HAP-1 (cell line): Measurements from ENCODE around the gene PCGF2.

Source experiments
- DNase-seq, 2 experiments: peaks; one replicate each; pipeline ENCODE4 v3.0.0-alpha.2; 2016 to 2020; ENCODE audit warnings: low spot score in 2 of 2
- H3K27me3 ChIP-seq: fragments of 250-450 bp; sonication (Bioruptor Pico); 2 replicates; pipeline ENCODE4 v1.5.1; 2020; ENCODE audit warnings: low read depth, mild to moderate bottlenecking, moderate library complexity
- H3K36me3 ChIP-seq: fragments of 250-450 bp; sonication (Bioruptor Pico); replicated peaks from 2 replicates; pipeline ENCODE4 v1.5.1; 2020; ENCODE audit warnings: mild to moderate bottlenecking
- H3K4me1 ChIP-seq: fragments of 250-450 bp; sonication (Bioruptor Pico); 2 replicates; pipeline ENCODE4 v1.5.1; 2020; ENCODE audit warnings: mild to moderate bottlenecking
- H3K4me3 ChIP-seq: fragments of 250-450 bp; sonication (Bioruptor Pico); 2 replicates; pipeline ENCODE4 v1.5.1; 2020; ENCODE audit warnings: mild to moderate bottlenecking, moderate library complexity
- H3K9me3 ChIP-seq: fragments of 250-450 bp; sonication (Bioruptor Pico); 2 replicates; pipeline ENCODE4 v1.5.1; 2020; ENCODE audit warnings: mild to moderate bottlenecking, moderate library complexity
- in situ Hi-C: fragments of 300-500 bp; cut with MboI; formaldehyde crosslinking; loops from 3 replicates; pipeline ENCODE4 v1.14.3; 2020; ENCODE audit warnings: low sequenced_read_pairs, inconsistent platforms, mixed read lengths

PCGF2 gene

DNA sequence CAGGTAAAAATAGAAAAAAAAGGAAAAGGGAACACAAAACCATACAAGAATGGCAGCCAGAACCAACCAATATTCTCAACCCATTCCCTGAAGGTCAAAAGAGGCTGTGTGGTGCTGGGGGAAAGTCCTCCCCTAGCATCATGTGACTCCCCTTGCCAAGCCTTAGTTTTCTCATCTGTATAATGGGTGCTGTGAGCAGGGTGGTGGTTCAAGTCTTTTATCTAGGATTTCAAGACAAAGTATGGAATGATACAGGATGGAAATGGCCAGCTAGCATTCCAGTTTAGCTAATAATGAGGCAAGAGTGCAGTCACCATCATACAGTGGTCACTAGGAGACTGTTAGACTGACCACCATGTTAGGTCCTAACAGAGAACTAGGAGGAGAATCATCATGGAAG lies 25.1 kb upstream of the PCGF2 start:
- Histone ChIP-seq H3K4me3 (no peak overlapping the region), H3K9me3 (no peaks in the 10 kb centered on the region), H3K4me1 (no peaks in the 10 kb centered on the region), H3K36me3 (peaks cover 73% of the 10 kb centered on the region), H3K27me3 (no peaks in the 10 kb centered on the region)
- in situ Hi-C loops = no loop called here
- DNase-seq = no peak

- Histone ChIP-seq H3K4me3 (no peak overlapping the region), H3K4me1 (no peaks in the 10 kb centered on the region), H3K36me3 (peaks cover 64% of the 10 kb centered on the region), H3K9me3 (no peaks in the 10 kb centered on the region), H3K27me3 (no peaks in the 10 kb centered on the region)
- DNase-seq = no peak
- in situ Hi-C loops = no loop called here
Measured at GRCh38 chr17:38768417-38768816, 20.3 kb upstream of the PCGF2 start.

DNA sequence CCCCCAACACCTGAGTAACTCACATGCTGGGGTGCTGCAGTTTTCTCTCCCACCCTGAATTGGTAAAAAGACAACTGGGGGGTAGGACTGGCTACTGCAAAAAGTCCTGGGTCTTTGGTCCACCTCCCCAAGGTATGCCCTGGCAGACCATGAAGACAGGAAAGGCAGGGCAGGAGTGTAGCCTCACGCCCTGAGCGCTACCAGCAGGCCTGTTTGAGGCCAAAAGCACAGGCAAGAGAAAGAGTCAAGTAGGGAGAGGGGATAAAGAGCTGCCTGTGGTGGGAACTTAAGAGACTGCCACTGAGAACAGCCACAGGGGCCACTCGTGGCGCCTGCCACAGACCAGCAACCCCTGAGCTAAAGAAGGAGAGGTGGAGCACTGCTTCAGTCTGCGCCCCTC lies 18.2 kb upstream of the PCGF2 start:
- Histone ChIP-seq H3K9me3 (no peaks in the 10 kb centered on the region), H3K4me1 (no peaks in the 10 kb centered on the region), H3K4me3 (no peak overlapping the region), H3K36me3 (peaks cover 61% of the 10 kb centered on the region), H3K27me3 (no peaks in the 10 kb centered on the region)
- in situ Hi-C loops = no loop called here
- DNase-seq = no peak

GRCh38 chr17:38762231-38762630 lies 14.1 kb upstream of the PCGF2 start:
- Histone ChIP-seq H3K4me3 (no peak overlapping the region), H3K9me3 (no peaks in the 10 kb centered on the region), H3K27me3 (no peaks in the 10 kb centered on the region), H3K36me3 (peaks cover 86% of the 10 kb centered on the region), H3K4me1 (no peaks in the 10 kb centered on the region)
- in situ Hi-C loops = no loop called here
- no peak for DNase-seq

DNA sequence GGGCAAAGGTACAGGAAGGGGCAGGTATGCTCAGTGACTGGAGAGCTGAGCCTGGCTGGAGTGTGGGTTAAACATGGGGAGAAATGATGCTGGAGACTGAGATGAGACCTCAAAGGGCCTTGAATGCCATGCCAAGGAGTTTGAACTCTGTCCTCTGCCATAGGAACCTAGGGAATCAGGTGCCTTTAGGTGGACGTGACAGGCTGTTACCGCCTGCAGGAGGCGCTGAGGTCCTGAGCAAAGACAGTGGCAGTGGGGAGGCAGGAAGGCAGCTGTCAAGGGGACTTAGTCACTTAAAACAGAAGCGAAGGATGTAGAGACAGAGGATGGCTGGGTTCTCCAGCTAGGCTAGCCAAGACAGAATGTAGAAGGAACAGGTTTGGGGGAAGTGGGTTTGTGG lies 13.5 kb upstream of the PCGF2 start:
- peak in 1 of 2 experiments; percentile 53 for DNase-seq
- Histone ChIP-seq H3K4me1 (no peaks in the 10 kb centered on the region), H3K36me3 (peaks cover 85% of the 10 kb centered on the region), H3K27me3 (no peaks in the 10 kb centered on the region), H3K4me3 (no peak overlapping the region), H3K9me3 (no peaks in the 10 kb centered on the region)
- in situ Hi-C loops = no loop called here

DNA sequence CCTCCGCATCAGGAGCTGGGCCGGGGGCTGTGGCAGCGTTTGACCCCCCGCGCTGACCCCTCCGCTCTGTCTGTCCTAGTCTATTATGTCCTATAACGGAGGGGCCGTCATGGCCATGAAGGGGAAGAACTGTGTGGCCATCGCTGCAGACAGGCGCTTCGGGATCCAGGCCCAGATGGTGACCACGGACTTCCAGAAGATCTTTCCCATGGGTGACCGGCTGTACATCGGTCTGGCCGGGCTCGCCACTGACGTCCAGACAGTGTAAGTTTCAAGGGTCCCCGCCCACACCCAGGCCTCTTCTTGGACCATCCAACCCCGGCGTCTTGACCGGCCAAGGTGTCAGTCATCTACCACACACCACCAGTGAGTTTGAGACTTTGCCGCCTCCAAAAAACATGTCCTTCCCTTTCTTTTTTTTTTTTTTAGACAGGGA lies 5.0 kb upstream of the PCGF2 start:
- H3K36me3 ChIP-seq = peaks cover 39% of the 10 kb centered on the region
- peak overlapping the region; percentile 65 for H3K4me3 ChIP-seq
- peaks cover 16% of the 10 kb centered on the region for H3K4me1 ChIP-seq
- no peaks in the 10 kb centered on the region for H3K27me3 ChIP-seq
- no peaks in the 10 kb centered on the region for H3K9me3 ChIP-seq
- in situ Hi-C loops = no loop called here
- DNase-seq = no peak

DNA sequence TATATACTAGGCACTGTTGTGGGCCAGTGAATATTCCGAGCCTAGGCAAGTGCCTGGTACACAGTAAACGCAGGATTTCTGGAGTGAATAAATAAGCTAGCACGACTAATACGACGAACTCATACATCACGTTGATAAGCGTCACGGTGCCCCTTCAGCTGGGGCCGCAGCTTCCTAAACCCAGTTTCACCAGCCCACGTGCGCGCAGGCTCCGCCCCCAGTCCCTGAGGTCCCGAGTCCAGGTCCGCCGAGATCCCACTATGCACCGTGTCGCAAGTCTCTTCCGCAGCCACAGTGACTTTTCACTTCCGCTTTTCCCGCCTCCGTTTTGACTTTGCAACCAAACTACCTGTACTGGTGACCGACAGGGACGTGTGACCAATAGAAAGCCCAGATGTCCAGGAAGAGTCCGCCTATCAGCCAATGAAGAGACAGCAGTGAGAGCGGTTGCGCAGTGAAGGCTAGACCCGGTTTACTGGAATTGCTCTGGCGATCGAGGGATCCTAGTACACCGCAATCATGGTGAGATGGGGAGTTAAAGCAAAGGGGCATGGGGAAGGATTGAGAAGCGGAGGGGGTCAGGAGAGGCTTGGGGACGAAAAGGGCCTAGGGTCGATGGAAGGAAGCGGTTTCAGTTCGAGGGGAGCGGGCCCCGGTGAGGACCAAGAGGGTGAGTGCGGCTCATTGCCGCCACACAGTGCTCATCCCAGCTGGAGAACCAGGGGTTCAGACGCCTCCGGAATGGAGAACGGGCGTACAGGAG lies 4.4 kb upstream of the PCGF2 start, which contains the start of gene PSMB3:
Gene PSMB3, plus strand, starts transcription at position 434 of the 763 bp plus-strand sequence. Its CDS starts 86 bp downstream, at position 520.
- peaks cover 16% of the 10 kb centered on the region for H3K4me1 ChIP-seq
- H3K36me3 ChIP-seq = peaks cover 36% of the 10 kb centered on the region
- H3K4me3 ChIP-seq = peak within 1 kb of the TSS; percentile 65
- in situ Hi-C loops = no loop called here
- H3K9me3 ChIP-seq = no peaks in the 10 kb centered on the region
- DNase-seq = peak; percentile 99 to 100
- no peaks in the 10 kb centered on the region for H3K27me3 ChIP-seq

DNA sequence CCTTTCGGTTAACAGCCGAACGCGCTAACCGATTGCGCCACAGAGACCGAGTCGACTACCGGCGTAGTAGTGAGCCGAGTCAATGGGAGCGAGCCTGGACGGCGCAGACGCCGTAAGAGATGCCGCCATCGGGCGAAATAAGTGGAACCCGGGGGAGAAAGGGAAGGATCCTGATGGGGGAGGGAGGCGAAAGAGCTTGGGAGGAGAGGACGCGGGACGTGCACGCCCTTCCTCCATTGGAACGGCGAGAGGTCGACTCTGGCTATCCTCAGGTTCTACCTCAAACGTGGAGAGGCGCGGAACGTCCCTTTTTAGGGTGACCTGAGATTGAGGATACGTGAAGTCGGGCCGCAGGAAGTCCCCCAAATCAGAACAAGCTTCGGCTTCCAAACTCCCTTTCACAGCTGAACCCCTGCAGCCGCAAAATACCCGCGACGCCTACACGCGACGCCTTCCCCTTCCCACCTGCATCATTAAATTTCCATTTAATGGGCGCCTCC lies 3.7 kb upstream of the PCGF2 start:
- Histone ChIP-seq H3K9me3 (no peaks in the 10 kb centered on the region), H3K4me1 (peaks cover 16% of the 10 kb centered on the region), H3K27me3 (no peaks in the 10 kb centered on the region), H3K36me3 (peaks cover 31% of the 10 kb centered on the region), H3K4me3 (peak overlapping the region; percentile 65)
- in situ Hi-C loops = no loop called here
- peak; percentile 74 to 89 for DNase-seq

GRCh38 chr17:38751144-38751807 lies 3.1 kb upstream of the PCGF2 start:
- no peaks in the 10 kb centered on the region for H3K9me3 ChIP-seq
- peaks cover 19% of the 10 kb centered on the region for H3K4me1 ChIP-seq
- in situ Hi-C loops = no loop called here

GRCh38 chr17:38750312-38751121 lies 2.4 kb upstream of the PCGF2 start:
- no peak for DNase-seq
- in situ Hi-C loops = no loop called here
- Histone ChIP-seq H3K27me3 (no peaks in the 10 kb centered on the region), H3K4me3 (peak overlapping the region; percentile 65), H3K9me3 (no peaks in the 10 kb centered on the region), H3K36me3 (peaks cover 20% of the 10 kb centered on the region), H3K4me1 (peaks cover 24% of the 10 kb centered on the region)

More at GRCh38 chr17:38751144-38751807, 3.1 kb upstream of the PCGF2 start:
- DNase-seq = peak; percentile 67 to 77
- no peaks in the 10 kb centered on the region for H3K27me3 ChIP-seq
- peaks cover 27% of the 10 kb centered on the region for H3K36me3 ChIP-seq
- peak overlapping the region; percentile 65 for H3K4me3 ChIP-seq

DNA sequence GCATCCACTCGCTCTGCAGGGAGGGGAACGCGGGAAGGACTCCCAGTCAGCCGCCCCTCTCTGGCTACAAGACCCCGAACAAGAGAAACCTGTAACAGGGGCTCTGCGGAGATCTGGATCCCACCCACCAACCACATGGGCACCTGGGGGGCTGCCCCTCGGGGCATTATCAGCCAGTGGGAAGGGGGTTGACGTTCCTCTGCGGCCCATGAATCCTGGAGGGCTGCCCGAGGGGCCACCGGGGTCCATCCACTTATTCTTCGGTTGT lies 1.8 kb upstream of the PCGF2 start:
- H3K27me3 ChIP-seq = no peaks in the 10 kb centered on the region
- H3K4me1 ChIP-seq = peaks cover 25% of the 10 kb centered on the region
- in situ Hi-C loops = no loop called here
- H3K4me3 ChIP-seq = no peak overlapping the region
- no peak for DNase-seq
- H3K36me3 ChIP-seq = peaks cover 18% of the 10 kb centered on the region
- no peaks in the 10 kb centered on the region for H3K9me3 ChIP-seq

DNA sequence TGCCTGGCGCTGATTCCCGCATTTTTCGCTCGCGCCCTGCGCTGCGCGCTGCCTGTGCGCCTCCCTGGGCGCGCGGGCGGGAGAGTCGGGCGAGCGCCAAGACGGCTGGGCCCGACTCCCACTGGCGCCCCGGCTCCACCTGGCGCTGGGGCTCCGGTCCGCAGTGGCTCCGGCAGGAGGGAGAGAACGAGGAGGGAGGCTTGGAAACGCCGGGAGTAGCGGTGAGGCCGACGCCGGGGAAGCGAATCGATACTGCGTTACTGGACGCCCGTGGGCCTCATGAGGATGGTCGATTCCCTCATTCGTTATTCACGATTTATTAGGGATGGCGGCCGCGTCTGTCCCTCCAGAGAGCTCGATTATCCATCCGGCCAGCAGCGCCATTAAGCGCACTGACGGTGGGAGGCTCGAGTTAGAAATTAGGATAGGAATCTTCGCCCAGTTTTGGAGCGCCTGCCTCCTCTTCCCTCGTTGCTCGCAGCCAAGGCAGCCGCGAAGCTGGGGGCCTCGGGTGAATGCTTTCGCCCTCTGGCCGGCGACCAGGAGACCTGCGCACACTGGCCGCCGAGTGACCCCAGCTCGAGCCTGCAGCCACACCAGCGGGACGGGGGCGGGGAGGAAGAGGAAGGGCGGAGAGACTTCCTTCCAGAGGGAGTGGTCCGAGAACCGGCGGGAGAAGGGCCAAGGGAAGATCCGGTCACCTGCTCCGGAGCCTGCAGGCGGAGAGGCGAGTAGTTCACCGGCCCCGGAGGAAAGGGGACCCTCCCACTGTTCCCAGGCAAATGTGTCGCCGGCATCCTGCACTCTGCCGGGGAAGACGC lies 1.3 kb upstream of the PCGF2 start:
- no peak overlapping the region for H3K4me3 ChIP-seq
- H3K4me1 ChIP-seq = peaks cover 25% of the 10 kb centered on the region
- in situ Hi-C loops = no loop called here
- no peak for DNase-seq
- H3K9me3 ChIP-seq = no peaks in the 10 kb centered on the region
- peaks cover 18% of the 10 kb centered on the region for H3K36me3 ChIP-seq
- no peaks in the 10 kb centered on the region for H3K27me3 ChIP-seq

- in situ Hi-C loops = no loop called here
- peaks cover 25% of the 10 kb centered on the region for H3K4me1 ChIP-seq
- no peaks in the 10 kb centered on the region for H3K27me3 ChIP-seq
- peaks cover 14% of the 10 kb centered on the region for H3K36me3 ChIP-seq
- H3K9me3 ChIP-seq = no peaks in the 10 kb centered on the region
- peak overlapping the region; percentile 36 for H3K4me3 ChIP-seq
- no peak for DNase-seq
Measured at GRCh38 chr17:38748892-38749222, 721 bp upstream of the PCGF2 start.
